KMS-11 (cell line): ENCODE measurements around the gene PTPRA.

ENCODE experiments used
- H2AFZ ChIP-seq: fragments of 200-600 bp; sonication (generic); 2 replicates; pipeline ENCODE4 v1.6.1; 2016; ENCODE audit warnings: antibody characterized with exemption, mixed run types, low read depth
- H3K27ac ChIP-seq: fragments of 200-600 bp; sonication (generic); 2 replicates; pipeline ENCODE4 v1.6.1; 2016; ENCODE audit warnings: mild to moderate bottlenecking, mixed run types
- H3K27me3 ChIP-seq: fragments of 200-600 bp; sonication (generic); 2 replicates; pipeline ENCODE4 v1.6.1; 2017; ENCODE audit warnings: mild to moderate bottlenecking, low read depth, mixed run types, moderate library complexity; ENCODE audit not compliant: insufficient read depth
- H3K36me3 ChIP-seq: fragments of 200-600 bp; sonication (generic); 2 replicates; pipeline ENCODE4 v1.6.1; 2017; ENCODE audit warnings: mild to moderate bottlenecking, mixed run types; ENCODE audit not compliant: insufficient read depth
- H3K4me1 ChIP-seq: fragments of 200-600 bp; sonication (generic); 2 replicates; pipeline ENCODE4 v1.6.1; 2016; ENCODE audit warnings: mild to moderate bottlenecking, low read depth, mixed run types; ENCODE audit not compliant: poor library complexity, severe bottlenecking
- H3K4me2 ChIP-seq: fragments of 200-600 bp; sonication (generic); 2 replicates; pipeline ENCODE4 v1.7.0; 2016; ENCODE audit warnings: mild to moderate bottlenecking, mixed run types
- H3K4me3 ChIP-seq: fragments of 200-600 bp; sonication (generic); IDR thresholded peaks from 2 replicates; pipeline ENCODE4 v1.6.1; 2017; ENCODE audit warnings: low read depth, low read length, mixed read lengths; ENCODE audit not compliant: insufficient read depth
- H3K79me2 ChIP-seq: fragments of 200-600 bp; sonication (generic); 2 replicates; pipeline ENCODE4 v1.6.1; 2016; ENCODE audit warnings: low read depth, mixed run types; ENCODE audit not compliant: insufficient read depth
- H3K9ac ChIP-seq: fragments of 200-600 bp; sonication (generic); 2 replicates; pipeline ENCODE4 v1.6.1; 2016; ENCODE audit warnings: mild to moderate bottlenecking, mixed run types
- H4K20me1 ChIP-seq: fragments of 200-600 bp; sonication (generic); 2 replicates; pipeline ENCODE4 v1.6.1; 2016; ENCODE audit warnings: mild to moderate bottlenecking, mixed run types; ENCODE audit not compliant: insufficient read depth
- CTCF ChIP-seq: fragments of 200-600 bp; sonication (generic); conservative IDR thresholded peaks from 2 replicates; pipeline ENCODE4 v1.6.1; 2017; ENCODE audit warnings: low read depth, mild to moderate bottlenecking, antibody characterized with exemption, low read length, moderate library complexity, mixed read lengths

Gene PTPRA

GRCh38 chr20:3084283-3084985 is 211.2 kb downstream of the PTPRA start, which contains the start of gene AVP:
AVP (minus strand) TSS chr20:3084724; CDS start chr20:3084674, 50 bp downstream.
- no peak within 1 kb of the TSS for H3K4me2 ChIP-seq
- no peak within 1 kb of the TSS for H3K27ac ChIP-seq
- no peaks in the 10 kb centered on the region for H3K27me3 ChIP-seq
- no peaks in the 10 kb centered on the region for H3K36me3 ChIP-seq
- H3K4me1 ChIP-seq: no peaks in the 10 kb centered on the region
- H4K20me1 ChIP-seq: no peaks in the 10 kb centered on the region
- no peaks in the 10 kb centered on the region for H3K79me2 ChIP-seq
- no peak within 1 kb of the TSS for H3K9ac ChIP-seq
- TF ChIP-seq CTCF: no peak
- no peak within 1 kb of the TSS for H2AFZ ChIP-seq
- H3K4me3 ChIP-seq: no peak within 1 kb of the TSS

- no peak overlapping the region for H3K4me2 ChIP-seq
- no peaks in the 10 kb centered on the region for H4K20me1 ChIP-seq
- no peak overlapping the region for H3K4me3 ChIP-seq
- no peak overlapping the region for H3K27ac ChIP-seq
- no peak overlapping the region for H3K9ac ChIP-seq
- H3K27me3 ChIP-seq: no peaks in the 10 kb centered on the region
- H3K79me2 ChIP-seq: no peaks in the 10 kb centered on the region
- H3K4me1 ChIP-seq: no peaks in the 10 kb centered on the region
- no peak overlapping the region for H2AFZ ChIP-seq
- TF ChIP-seq CTCF: no peak
- no peaks in the 10 kb centered on the region for H3K36me3 ChIP-seq
These were observed 211.7 kb downstream of the PTPRA start for GRCh38 chr20:3084986-3085360.

GRCh38 chr20:3085571-3086072 is 212.3 kb downstream of the PTPRA start:
- H3K4me2 ChIP-seq: no peak overlapping the region
- no peak for TF ChIP-seq CTCF
- no peaks in the 10 kb centered on the region for H3K27me3 ChIP-seq

GRCh38 chr20:3088031-3088430 is 214.8 kb downstream of the PTPRA start:
- no peaks in the 10 kb centered on the region for H4K20me1 ChIP-seq
- no peak overlapping the region for H2AFZ ChIP-seq
- no peaks in the 10 kb centered on the region for H3K27me3 ChIP-seq
- no peaks in the 10 kb centered on the region for H3K79me2 ChIP-seq
- no peak overlapping the region for H3K4me3 ChIP-seq
- no peak overlapping the region for H3K9ac ChIP-seq
- no peak overlapping the region for H3K4me2 ChIP-seq
- no peak overlapping the region for H3K27ac ChIP-seq
- no peak for TF ChIP-seq CTCF
- H3K4me1 ChIP-seq: no peaks in the 10 kb centered on the region
- H3K36me3 ChIP-seq: no peaks in the 10 kb centered on the region

More at GRCh38 chr20:3085571-3086072, 212.3 kb downstream of the PTPRA start:
- no peaks in the 10 kb centered on the region for H4K20me1 ChIP-seq
- no peak overlapping the region for H3K9ac ChIP-seq
- H3K36me3 ChIP-seq: no peaks in the 10 kb centered on the region
- no peaks in the 10 kb centered on the region for H3K4me1 ChIP-seq
- no peak overlapping the region for H2AFZ ChIP-seq
- no peak overlapping the region for H3K27ac ChIP-seq
- no peaks in the 10 kb centered on the region for H3K79me2 ChIP-seq
- no peak overlapping the region for H3K4me3 ChIP-seq
